ENCODE data around the gene FJX1. TPM values are rescaled to one million over a fixed set of nuclear protein-coding genes. Genes with fewer than 3 reads are reported as not detected.

Gene FJX1
- total and polyA plus RNA-seq, 9 donors: 5.5 to 40.2 (median 8.1) TPM

- WGBS, 3 donors: 88 to 100% (median 96%) methylated on average over 1 of the region's 1 CpG
- Histone ChIP-seq H3K4me1 (ENCODE audit: insufficient read depth) (no peaks in the 10 kb centered on the region), H3K9me3 (no peaks in the 10 kb centered on the region), H3K27ac (no peak overlapping the region), H3K36me3 (no peaks in the 10 kb centered on the region), H3K27me3 (no peaks in the 10 kb centered on the region), H3K4me3 (no peak overlapping the region)
- intact Hi-C loops (cut with DNase I): no loop called here
- TF ChIP-seq POLR2A (IDR thresholded peaks at IDR 0.05): no peak
- no peak for TF ChIP-seq EP300 (IDR thresholded peaks at IDR 0.05)
- TF ChIP-seq CTCF (IDR thresholded peaks at IDR 0.05): no peak
- no peak for DNase-seq
Measured at GRCh38 chr11:35582033-35582432, 36.2 kb upstream of the FJX1 start.

DNA sequence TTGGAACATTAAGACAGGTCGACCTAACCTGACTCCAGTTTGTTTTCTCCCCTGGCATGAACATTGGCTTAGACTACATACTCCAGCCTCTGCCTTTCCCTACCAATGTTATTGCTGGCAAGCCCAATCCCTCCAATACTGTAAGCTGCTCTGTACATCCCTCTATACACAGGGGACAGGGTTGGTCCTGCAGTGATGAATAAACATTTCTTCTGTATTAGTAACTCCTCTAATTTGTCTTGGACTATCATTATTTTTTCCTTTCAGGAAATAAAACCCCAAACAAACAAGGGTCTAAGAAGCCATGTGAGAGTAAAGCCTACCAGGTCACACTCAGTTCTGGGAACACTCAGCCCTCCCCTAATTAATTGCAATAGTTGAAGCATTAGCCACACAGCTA lies 35.1 kb upstream of the FJX1 start:
- no peak for TF ChIP-seq CTCF (IDR thresholded peaks at IDR 0.05)
- TF ChIP-seq POLR2A (IDR thresholded peaks at IDR 0.05): no peak
- no peak for TF ChIP-seq EP300 (IDR thresholded peaks at IDR 0.05)
- no peak for DNase-seq
- Histone ChIP-seq H3K4me3 (no peak overlapping the region), H3K4me1 (ENCODE audit: insufficient read depth) (no peaks in the 10 kb centered on the region), H3K27ac (no peak overlapping the region), H3K9me3 (no peaks in the 10 kb centered on the region), H3K27me3 (no peaks in the 10 kb centered on the region), H3K36me3 (no peaks in the 10 kb centered on the region)
- WGBS, 3 donors: 42 to 50% (median 45%) methylated on average over 1 of the region's 1 CpG
- intact Hi-C loops (cut with DNase I): no loop called here

GRCh38 chr11:35583843-35584242 lies 34.4 kb upstream of the FJX1 start:
- 96 to 100% (median 100%) methylated on average over 1 of the region's 1 CpG for WGBS, 3 donors
- no peak overlapping the region for H3K4me3 ChIP-seq
- TF ChIP-seq CTCF (IDR thresholded peaks at IDR 0.05): no peak
- no peak for TF ChIP-seq POLR2A (IDR thresholded peaks at IDR 0.05)
- no peak for TF ChIP-seq EP300 (IDR thresholded peaks at IDR 0.05)
- intact Hi-C loops (cut with DNase I): no loop called here
- no peaks in the 10 kb centered on the region for H3K36me3 ChIP-seq
- no peaks in the 10 kb centered on the region for H3K9me3 ChIP-seq
- H3K27ac ChIP-seq: no peak overlapping the region
- no peaks in the 10 kb centered on the region for H3K4me1 ChIP-seq (ENCODE audit: insufficient read depth)
- H3K27me3 ChIP-seq: no peaks in the 10 kb centered on the region
- DNase-seq: no peak

- no peaks in the 10 kb centered on the region for H3K36me3 ChIP-seq
- H3K4me3 ChIP-seq: no peak overlapping the region
- 90 to 94% (median 94%) methylated on average over 3 of the region's 3 CpGs for WGBS, 3 donors
- H3K27me3 ChIP-seq: no peaks in the 10 kb centered on the region
- no peaks in the 10 kb centered on the region for H3K4me1 ChIP-seq (ENCODE audit: insufficient read depth)
- no peak for DNase-seq
- no peaks in the 10 kb centered on the region for H3K9me3 ChIP-seq
- H3K27ac ChIP-seq: no peak overlapping the region
- no peak for TF ChIP-seq POLR2A (IDR thresholded peaks at IDR 0.05)
- TF ChIP-seq CTCF (IDR thresholded peaks at IDR 0.05): no peak
- TF ChIP-seq EP300 (IDR thresholded peaks at IDR 0.05): no peak
- intact Hi-C loops (cut with DNase I): no loop called here
Measured at GRCh38 chr11:35584321-35584720, 33.9 kb upstream of the FJX1 start.

- H3K4me1 ChIP-seq (ENCODE audit: insufficient read depth): no peaks in the 10 kb centered on the region
- TF ChIP-seq CTCF (IDR thresholded peaks at IDR 0.05) (no peak), POLR2A (IDR thresholded peaks at IDR 0.05) (no peak), EP300 (IDR thresholded peaks at IDR 0.05) (no peak)
- H3K4me3 ChIP-seq: no peak overlapping the region
- intact Hi-C loops (cut with DNase I): no loop called here
- DNase-seq: no peak
- 88 to 92% (median 92%) methylated on average over 5 of the region's 5 CpGs for WGBS, 3 donors
- H3K36me3 ChIP-seq: no peaks in the 10 kb centered on the region
- no peaks in the 10 kb centered on the region for H3K9me3 ChIP-seq
- no peaks in the 10 kb centered on the region for H3K27me3 ChIP-seq
- H3K27ac ChIP-seq: no peak overlapping the region
Measured at GRCh38 chr11:35585416-35585815, 32.8 kb upstream of the FJX1 start.

All from ovary (tissue), 9 donors.